ENCODE results near the gene KAT2A. TPM values are rescaled to one million over a fixed set of nuclear protein-coding genes. Genes with fewer than 3 reads are reported as not detected.

Gene KAT2A
- total and polyA plus RNA-seq, 4 donors: 19.3 to 120 (median 66.7) TPM

- Histone ChIP-seq H3K4me3 (ENCODE audit: low read depth, low read length) (no peak overlapping the region), H3K27ac (ENCODE audit: low read depth, low read length) (no peak overlapping the region), H3K36me3 (ENCODE audit: control insufficient read depth, insufficient read depth, low read length) (peaks cover 67% of the 10 kb centered on the region), H3K9me3 (ENCODE audit: control insufficient read depth, insufficient read depth, low read length) (no peaks in the 10 kb centered on the region), H3K4me1 (ENCODE audit: control insufficient read depth, insufficient read depth, low read length) (peaks cover 25% of the 10 kb centered on the region), H3K27me3 (ENCODE audit: control insufficient read depth, insufficient read depth, low read length) (no peaks in the 10 kb centered on the region)
- WGBS (ENCODE audit: insufficient coverage): 80% methylated on average over 2 of the region's 6 CpGs
- no peak for DNase-seq (ENCODE audit: low read depth in 4 of 6, low spot score in 6 of 6)
Measured at GRCh38 chr17:42127414-42127813, 6.2 kb upstream of the KAT2A start.

- 96% methylated on average over 3 of the region's 3 CpGs for WGBS (ENCODE audit: insufficient coverage)
- no peaks in the 10 kb centered on the region for H3K27me3 ChIP-seq (ENCODE audit: control insufficient read depth, insufficient read depth, low read length)
- no peak for DNase-seq (ENCODE audit: low read depth in 4 of 6, low spot score in 6 of 6)
- H3K4me1 ChIP-seq (ENCODE audit: control insufficient read depth, insufficient read depth, low read length): peaks cover 30% of the 10 kb centered on the region
- peaks cover 72% of the 10 kb centered on the region for H3K36me3 ChIP-seq (ENCODE audit: control insufficient read depth, insufficient read depth, low read length)
- no peaks in the 10 kb centered on the region for H3K9me3 ChIP-seq (ENCODE audit: control insufficient read depth, insufficient read depth, low read length)
- no peak overlapping the region for H3K27ac ChIP-seq (ENCODE audit: low read depth, low read length)
- H3K4me3 ChIP-seq (ENCODE audit: low read depth, low read length): no peak overlapping the region
Measured at GRCh38 chr17:42126836-42127235, 5.7 kb upstream of the KAT2A start.

- Histone ChIP-seq H3K9me3 (ENCODE audit: control insufficient read depth, insufficient read depth, low read length) (no peaks in the 10 kb centered on the region), H3K27me3 (ENCODE audit: control insufficient read depth, insufficient read depth, low read length) (no peaks in the 10 kb centered on the region), H3K27ac (ENCODE audit: low read depth, low read length) (no peak overlapping the region), H3K4me3 (ENCODE audit: low read depth, low read length) (no peak overlapping the region), H3K36me3 (ENCODE audit: control insufficient read depth, insufficient read depth, low read length) (peaks cover 66% of the 10 kb centered on the region), H3K4me1 (ENCODE audit: control insufficient read depth, insufficient read depth, low read length) (peaks cover 27% of the 10 kb centered on the region)
- no peak for DNase-seq (ENCODE audit: low read depth in 4 of 6, low spot score in 6 of 6)
- 81% methylated on average over 8 of the region's 12 CpGs for WGBS (ENCODE audit: insufficient coverage)
Measured at GRCh38 chr17:42125565-42125964, 4.4 kb upstream of the KAT2A start.

GRCh38 chr17:42124256-42124655 is 3.1 kb upstream of the KAT2A start:
- no peak for DNase-seq (ENCODE audit: low read depth in 4 of 6, low spot score in 6 of 6)
- Histone ChIP-seq H3K9me3 (ENCODE audit: control insufficient read depth, insufficient read depth, low read length) (no peaks in the 10 kb centered on the region), H3K27me3 (ENCODE audit: control insufficient read depth, insufficient read depth, low read length) (no peaks in the 10 kb centered on the region), H3K4me1 (ENCODE audit: control insufficient read depth, insufficient read depth, low read length) (peaks cover 28% of the 10 kb centered on the region), H3K4me3 (ENCODE audit: low read depth, low read length) (no peak overlapping the region), H3K36me3 (ENCODE audit: control insufficient read depth, insufficient read depth, low read length) (peaks cover 56% of the 10 kb centered on the region), H3K27ac (ENCODE audit: low read depth, low read length) (no peak overlapping the region)
- WGBS (ENCODE audit: insufficient coverage): 80% methylated on average over 1 of the region's 3 CpGs

GRCh38 chr17:42122371-42123303 is 1.5 kb upstream of the KAT2A start, which contains the start of gene HSPB9:
Gene HSPB9, plus strand, starts transcription at chr17:42122804. Its CDS starts 47 bp downstream, at chr17:42122851.
- H3K27ac ChIP-seq (ENCODE audit: low read depth, low read length): peak within 1 kb of the TSS; percentile 57

GRCh38 chr17:42120161-42120769 is 902 bp downstream of the KAT2A start:
- no peak for DNase-seq (ENCODE audit: low read depth in 4 of 6, low spot score in 6 of 6)
- Histone ChIP-seq H3K9me3 (ENCODE audit: control insufficient read depth, insufficient read depth, low read length) (no peaks in the 10 kb centered on the region), H3K27me3 (ENCODE audit: control insufficient read depth, insufficient read depth, low read length) (no peaks in the 10 kb centered on the region), H3K4me3 (ENCODE audit: low read depth, low read length) (peak overlapping the region; percentile 40), H3K27ac (ENCODE audit: low read depth, low read length) (no peak overlapping the region), H3K4me1 (ENCODE audit: control insufficient read depth, insufficient read depth, low read length) (peaks cover 32% of the 10 kb centered on the region), H3K36me3 (ENCODE audit: control insufficient read depth, insufficient read depth, low read length) (peaks cover 59% of the 10 kb centered on the region)
- WGBS (ENCODE audit: insufficient coverage): 65% methylated on average over 6 of the region's 7 CpGs

More at GRCh38 chr17:42122371-42123303, 1.5 kb upstream of the KAT2A start, which contains the start of gene HSPB9:
- H3K36me3 ChIP-seq (ENCODE audit: control insufficient read depth, insufficient read depth, low read length): peaks cover 56% of the 10 kb centered on the region
- DNase-seq (ENCODE audit: low read depth in 4 of 6, low spot score in 6 of 6): peak in 2 of 6 donors; percentile 23 to 29
- WGBS (ENCODE audit: insufficient coverage): 47% methylated on average over 61 of the region's 61 CpGs
- H3K27me3 ChIP-seq (ENCODE audit: control insufficient read depth, insufficient read depth, low read length): no peaks in the 10 kb centered on the region
- no peaks in the 10 kb centered on the region for H3K9me3 ChIP-seq (ENCODE audit: control insufficient read depth, insufficient read depth, low read length)
- H3K4me1 ChIP-seq (ENCODE audit: control insufficient read depth, insufficient read depth, low read length): peaks cover 28% of the 10 kb centered on the region
- H3K4me3 ChIP-seq (ENCODE audit: low read depth, low read length): no peak within 1 kb of the TSS

- H3K27ac ChIP-seq (ENCODE audit: low read depth, low read length): no peak overlapping the region
- H3K9me3 ChIP-seq (ENCODE audit: control insufficient read depth, insufficient read depth, low read length): no peaks in the 10 kb centered on the region
- H3K4me1 ChIP-seq (ENCODE audit: control insufficient read depth, insufficient read depth, low read length): peaks cover 32% of the 10 kb centered on the region
- no peak for DNase-seq (ENCODE audit: low read depth in 4 of 6, low spot score in 6 of 6)
- WGBS (ENCODE audit: insufficient coverage): 93% methylated on average over 18 of the region's 18 CpGs
- H3K27me3 ChIP-seq (ENCODE audit: control insufficient read depth, insufficient read depth, low read length): no peaks in the 10 kb centered on the region
- no peak overlapping the region for H3K4me3 ChIP-seq (ENCODE audit: low read depth, low read length)
- H3K36me3 ChIP-seq (ENCODE audit: control insufficient read depth, insufficient read depth, low read length): peaks cover 66% of the 10 kb centered on the region
Measured at GRCh38 chr17:42119301-42119700, 1.9 kb downstream of the KAT2A start.

GRCh38 chr17:42118545-42118944 is 2.6 kb downstream of the KAT2A start:
- Histone ChIP-seq H3K4me1 (ENCODE audit: control insufficient read depth, insufficient read depth, low read length) (peaks cover 32% of the 10 kb centered on the region), H3K36me3 (ENCODE audit: control insufficient read depth, insufficient read depth, low read length) (peaks cover 74% of the 10 kb centered on the region), H3K9me3 (ENCODE audit: control insufficient read depth, insufficient read depth, low read length) (no peaks in the 10 kb centered on the region), H3K27me3 (ENCODE audit: control insufficient read depth, insufficient read depth, low read length) (no peaks in the 10 kb centered on the region), H3K4me3 (ENCODE audit: low read depth, low read length) (no peak overlapping the region), H3K27ac (ENCODE audit: low read depth, low read length) (no peak overlapping the region)
- 96% methylated on average over 2 of the region's 2 CpGs for WGBS (ENCODE audit: insufficient coverage)
- no peak for DNase-seq (ENCODE audit: low read depth in 4 of 6, low spot score in 6 of 6)

- Histone ChIP-seq H3K4me1 (ENCODE audit: control insufficient read depth, insufficient read depth, low read length) (peaks cover 32% of the 10 kb centered on the region), H3K27ac (ENCODE audit: low read depth, low read length) (no peak overlapping the region), H3K27me3 (ENCODE audit: control insufficient read depth, insufficient read depth, low read length) (no peaks in the 10 kb centered on the region), H3K9me3 (ENCODE audit: control insufficient read depth, insufficient read depth, low read length) (no peaks in the 10 kb centered on the region), H3K4me3 (ENCODE audit: low read depth, low read length) (no peak overlapping the region), H3K36me3 (ENCODE audit: control insufficient read depth, insufficient read depth, low read length) (peaks cover 75% of the 10 kb centered on the region)
- DNase-seq (ENCODE audit: low read depth in 4 of 6, low spot score in 6 of 6): no peak
- WGBS (ENCODE audit: insufficient coverage): 85% methylated on average over 4 of the region's 4 CpGs
Measured at GRCh38 chr17:42118126-42118510, 3.0 kb downstream of the KAT2A start.

All from spinal cord (tissue), 10 donors.